Mesendoderm (in vitro differentiated cells): ENCODE measurements around the gene SIVA1.

Source experiments
- DNase-seq: peaks from one replicate; pipeline ENCODE4 v3.0.0; 2013
- H2AK5ac ChIP-seq: 2 replicates; pipeline ENCODE4 v1.6.1; 2013; ENCODE audit warnings: low read length, inconsistent platforms
- H2BK120ac ChIP-seq: 2 replicates; pipeline ENCODE4 v1.6.1; 2013; ENCODE audit warnings: low read depth, mild to moderate bottlenecking, low read length, moderate library complexity, mixed read lengths
- H2BK15ac ChIP-seq: replicated peaks from 2 replicates; pipeline ENCODE4 v1.6.1; 2013; ENCODE audit warnings: low read depth, mild to moderate bottlenecking, moderate library complexity
- H2BK5ac ChIP-seq: 2 replicates; pipeline ENCODE4 v1.6.1; 2013; ENCODE audit warnings: low read length, inconsistent platforms
- H3K18ac ChIP-seq: 2 replicates; pipeline ENCODE4 v1.6.1; 2013; ENCODE audit warnings: mild to moderate bottlenecking, low read length, mixed read lengths
- H3K23ac ChIP-seq: one replicate; pipeline ENCODE4 v1.6.1; 2013; ENCODE audit warnings: low read length
- H3K27ac ChIP-seq: 2 replicates; pipeline ENCODE4 v1.5.1; 2013; ENCODE audit warnings: low read depth, mild to moderate bottlenecking, inconsistent platforms, low read length, moderate library complexity
- H3K27me3 ChIP-seq: 2 replicates; pipeline ENCODE4 v1.6.1; 2013; ENCODE audit warnings: low read length, control low read depth, mild to moderate bottlenecking, inconsistent platforms; ENCODE audit not compliant: insufficient read depth, poor library complexity
- H3K36me3 ChIP-seq: 2 replicates; pipeline ENCODE4 v1.6.1; 2013; ENCODE audit warnings: low read length, inconsistent platforms; ENCODE audit not compliant: control insufficient read depth, insufficient read depth
- H3K4ac ChIP-seq: one replicate; pipeline ENCODE4 v1.6.1; 2013; ENCODE audit warnings: low read depth, mild to moderate bottlenecking, low read length, moderate library complexity
- H3K4me1 ChIP-seq: 2 replicates; pipeline ENCODE4 v1.6.1; 2013; ENCODE audit warnings: low read depth, low read length, inconsistent platforms; ENCODE audit not compliant: control insufficient read depth
- H3K4me2 ChIP-seq: 2 replicates; pipeline ENCODE4 v1.6.1; 2013; ENCODE audit warnings: low read length
- H3K4me3 ChIP-seq: 2 replicates; pipeline ENCODE4 v1.5.1; 2013; ENCODE audit warnings: mild to moderate bottlenecking, low read length
- H3K56ac ChIP-seq: one replicate; pipeline ENCODE4 v1.6.1; 2013; ENCODE audit warnings: low read length
- H3K79me1 ChIP-seq: 2 replicates; pipeline ENCODE4 v1.6.1; 2013; ENCODE audit warnings: low read length, inconsistent platforms
- H3K79me2 ChIP-seq: 2 replicates; pipeline ENCODE4 v1.6.1; 2013; ENCODE audit warnings: mild to moderate bottlenecking, low read length; ENCODE audit not compliant: control insufficient read depth, insufficient read depth
- H3K9ac ChIP-seq: 2 replicates; pipeline ENCODE4 v1.6.1; 2013; ENCODE audit warnings: low read length, inconsistent platforms
- H4K5ac ChIP-seq: one replicate; pipeline ENCODE4 v1.6.1; 2013; ENCODE audit warnings: low read length
- H4K8ac ChIP-seq: one replicate; pipeline ENCODE4 v1.6.1; 2013; ENCODE audit warnings: low read depth, mild to moderate bottlenecking, control low read depth, low read length, moderate library complexity
- WGBS: extraction: QIAGEN DNeasy Blood & Tissue Kit; methylation state at CpG from one replicate; pipeline ENCODE4 v1.1.7; 2013; ENCODE audit warnings: low lambda C conversion rate, missing lambda C conversion rate; ENCODE audit not compliant: insufficient coverage; ENCODE audit errors: extremely low coverage; 5-methylcytosine and 5-hydroxymethylcytosine counted together

SIVA1 gene

DNA sequence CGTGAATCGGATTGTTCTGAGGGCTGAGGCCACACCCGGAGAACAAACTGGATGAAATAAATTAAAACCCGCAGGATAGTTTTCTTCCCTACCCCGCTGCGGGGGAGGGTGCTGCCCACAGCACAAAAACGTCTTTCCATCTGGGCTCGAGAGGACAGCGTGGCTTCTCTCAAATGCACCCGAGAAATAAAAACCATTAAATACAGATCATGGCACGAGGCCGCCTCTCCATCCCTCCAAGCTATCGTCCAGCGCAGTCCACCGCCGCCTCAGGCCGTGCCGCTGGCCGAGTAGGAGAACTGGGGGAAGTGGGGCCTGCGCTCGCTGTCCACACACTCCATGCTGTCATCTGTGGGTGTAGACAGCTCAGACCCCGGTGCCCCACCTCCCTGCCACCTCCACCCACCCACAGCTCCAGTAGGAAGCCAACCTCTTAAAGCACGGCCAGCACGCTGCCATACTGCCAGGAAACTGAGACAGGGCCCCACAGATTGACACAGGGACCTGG, 17.2 kb downstream of the SIVA1 start:
- Histone ChIP-seq H3K4me3 (no peak overlapping the region), H2BK5ac (no peak overlapping the region), H4K5ac (no peak overlapping the region), H2BK120ac (no peak overlapping the region), H3K79me1 (no peaks in the 10 kb centered on the region), H2AK5ac (no peak overlapping the region), H3K4ac (no peak overlapping the region), H3K4me1 (peaks cover 1% of the 10 kb centered on the region), H3K18ac (no peak overlapping the region), H3K56ac (no peak overlapping the region), H4K8ac (no peak overlapping the region), H3K27me3 (no peaks in the 10 kb centered on the region), H3K23ac (no peak overlapping the region), H3K9ac (no peak overlapping the region), H3K36me3 (peaks cover 11% of the 10 kb centered on the region), H3K4me2 (no peak overlapping the region), H3K79me2 (no peaks in the 10 kb centered on the region), H3K27ac (no peak overlapping the region), H2BK15ac (no peak overlapping the region)
- WGBS: no CpG with 5 or more reads among the region's 24 CpGs
- no peak for DNase-seq

DNA sequence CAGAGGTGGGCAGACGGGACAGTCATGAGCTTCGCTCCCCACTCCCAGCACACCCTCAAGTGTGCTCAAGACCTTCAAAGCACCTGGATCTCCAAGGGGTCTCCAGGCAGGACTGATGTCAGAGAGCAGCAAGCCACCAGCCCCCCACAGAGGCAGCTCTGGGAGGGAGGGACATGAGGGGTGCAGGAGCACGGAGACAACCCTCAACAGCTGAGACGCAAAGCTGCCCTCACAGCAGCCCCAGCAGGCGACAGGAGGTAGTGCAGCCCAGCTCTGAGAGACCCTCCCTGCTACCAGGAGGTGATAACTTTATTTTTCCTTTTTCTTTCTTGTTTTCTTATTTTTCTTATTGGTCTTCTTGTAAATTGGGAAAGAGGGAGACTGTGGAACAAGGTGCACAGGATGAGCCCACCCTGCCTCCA, 17.9 kb downstream of the SIVA1 start:
- WGBS: no CpG with 5 or more reads among the region's 5 CpGs
- Histone ChIP-seq H3K79me2 (no peaks in the 10 kb centered on the region), H3K4me1 (peaks cover 1% of the 10 kb centered on the region), H2BK120ac (no peak overlapping the region), H3K36me3 (peaks cover 14% of the 10 kb centered on the region), H3K27ac (no peak overlapping the region), H3K18ac (no peak overlapping the region), H2BK5ac (no peak overlapping the region), H3K9ac (no peak overlapping the region), H3K79me1 (no peaks in the 10 kb centered on the region), H4K8ac (no peak overlapping the region), H3K56ac (no peak overlapping the region), H3K23ac (no peak overlapping the region), H3K4me2 (no peak overlapping the region), H4K5ac (no peak overlapping the region), H3K27me3 (no peaks in the 10 kb centered on the region), H3K4me3 (no peak overlapping the region), H3K4ac (no peak overlapping the region), H2BK15ac (no peak overlapping the region), H2AK5ac (no peak overlapping the region)
- no peak for DNase-seq

DNA sequence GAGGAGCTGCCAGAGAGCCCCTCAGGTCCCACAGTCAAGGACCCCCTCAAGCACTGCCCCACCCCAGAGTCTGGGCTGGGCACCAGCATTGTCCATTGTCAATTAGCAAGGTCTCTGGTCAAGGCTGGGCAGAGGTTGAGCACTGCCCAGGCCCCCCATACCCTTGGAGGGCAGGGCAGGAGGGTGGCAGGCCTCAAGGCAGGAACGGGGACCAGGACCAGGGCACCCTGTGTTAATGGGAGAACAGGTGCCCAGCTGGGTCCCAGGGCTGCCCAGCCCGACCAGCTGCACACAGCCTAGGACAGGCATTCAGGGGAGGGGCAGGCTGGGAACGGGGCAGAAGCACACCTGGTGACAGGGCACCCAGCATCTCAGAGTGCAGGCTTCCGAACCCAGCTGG, 18.4 kb downstream of the SIVA1 start:
- Histone ChIP-seq H4K5ac (no peak overlapping the region), H4K8ac (no peak overlapping the region), H2BK120ac (no peak overlapping the region), H3K9ac (no peak overlapping the region), H3K36me3 (peaks cover 14% of the 10 kb centered on the region), H3K79me2 (no peaks in the 10 kb centered on the region), H3K18ac (no peak overlapping the region), H3K79me1 (no peaks in the 10 kb centered on the region), H3K23ac (no peak overlapping the region), H3K4ac (no peak overlapping the region), H3K27ac (no peak overlapping the region), H2AK5ac (no peak overlapping the region), H3K27me3 (no peaks in the 10 kb centered on the region), H3K4me3 (no peak overlapping the region), H2BK5ac (no peak overlapping the region), H3K4me2 (no peak overlapping the region), H3K4me1 (peaks cover 1% of the 10 kb centered on the region), H2BK15ac (no peak overlapping the region), H3K56ac (no peak overlapping the region)
- no CpG with 5 or more reads among the region's 4 CpGs for WGBS
- DNase-seq: no peak

DNA sequence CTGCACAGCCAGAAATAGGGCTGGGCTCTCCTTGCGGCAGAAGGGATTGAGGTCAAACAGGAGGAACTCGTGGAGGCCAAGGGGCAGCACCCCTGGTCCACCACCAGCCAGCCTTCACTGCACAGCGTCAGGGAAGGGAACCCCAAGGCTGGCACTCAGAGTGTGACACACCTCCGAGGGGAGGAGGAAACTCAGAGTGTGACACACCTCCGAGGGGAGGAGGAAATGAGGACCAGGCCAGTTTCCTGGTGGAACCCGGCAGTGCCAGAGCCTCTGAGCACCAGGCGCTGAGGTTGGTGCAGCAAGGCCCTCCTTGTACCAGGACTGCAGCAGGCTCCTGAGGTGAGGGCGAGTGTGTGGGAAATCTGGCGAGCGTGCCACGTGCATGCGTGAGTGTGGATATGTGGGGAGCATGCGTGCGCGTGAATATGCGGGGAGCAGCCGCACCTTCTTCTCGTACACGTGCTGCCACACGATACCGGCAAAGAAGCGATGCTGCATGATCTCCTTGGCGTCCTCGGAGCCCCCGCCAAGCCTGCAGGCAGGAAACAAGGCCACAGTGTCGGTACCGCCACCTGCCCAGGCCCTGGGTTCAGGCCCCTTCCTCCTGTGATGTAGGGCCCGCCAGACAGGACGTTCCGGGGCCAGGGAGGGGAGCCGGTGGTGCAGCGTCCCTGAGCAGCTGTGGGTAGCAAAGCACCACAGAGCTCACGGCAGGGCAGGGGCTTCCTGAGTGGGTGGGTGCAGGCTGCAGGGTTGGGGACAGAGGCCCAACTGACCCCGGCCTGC, 19.2 kb downstream of the SIVA1 start:
- Histone ChIP-seq H3K36me3 (peaks cover 14% of the 10 kb centered on the region), H3K23ac (no peak overlapping the region), H3K4me1 (peaks cover 1% of the 10 kb centered on the region), H2BK120ac (no peak overlapping the region), H4K8ac (no peak overlapping the region), H3K56ac (no peak overlapping the region), H3K4me3 (no peak overlapping the region), H4K5ac (no peak overlapping the region), H3K27ac (no peak overlapping the region), H3K9ac (no peak overlapping the region), H3K27me3 (no peaks in the 10 kb centered on the region), H3K4ac (no peak overlapping the region), H2BK15ac (no peak overlapping the region), H3K4me2 (no peak overlapping the region), H3K18ac (no peak overlapping the region), H2AK5ac (no peak overlapping the region), H3K79me1 (no peaks in the 10 kb centered on the region), H2BK5ac (no peak overlapping the region), H3K79me2 (no peaks in the 10 kb centered on the region)
- WGBS: no CpG with 5 or more reads among the region's 34 CpGs
- DNase-seq: no peak

DNA sequence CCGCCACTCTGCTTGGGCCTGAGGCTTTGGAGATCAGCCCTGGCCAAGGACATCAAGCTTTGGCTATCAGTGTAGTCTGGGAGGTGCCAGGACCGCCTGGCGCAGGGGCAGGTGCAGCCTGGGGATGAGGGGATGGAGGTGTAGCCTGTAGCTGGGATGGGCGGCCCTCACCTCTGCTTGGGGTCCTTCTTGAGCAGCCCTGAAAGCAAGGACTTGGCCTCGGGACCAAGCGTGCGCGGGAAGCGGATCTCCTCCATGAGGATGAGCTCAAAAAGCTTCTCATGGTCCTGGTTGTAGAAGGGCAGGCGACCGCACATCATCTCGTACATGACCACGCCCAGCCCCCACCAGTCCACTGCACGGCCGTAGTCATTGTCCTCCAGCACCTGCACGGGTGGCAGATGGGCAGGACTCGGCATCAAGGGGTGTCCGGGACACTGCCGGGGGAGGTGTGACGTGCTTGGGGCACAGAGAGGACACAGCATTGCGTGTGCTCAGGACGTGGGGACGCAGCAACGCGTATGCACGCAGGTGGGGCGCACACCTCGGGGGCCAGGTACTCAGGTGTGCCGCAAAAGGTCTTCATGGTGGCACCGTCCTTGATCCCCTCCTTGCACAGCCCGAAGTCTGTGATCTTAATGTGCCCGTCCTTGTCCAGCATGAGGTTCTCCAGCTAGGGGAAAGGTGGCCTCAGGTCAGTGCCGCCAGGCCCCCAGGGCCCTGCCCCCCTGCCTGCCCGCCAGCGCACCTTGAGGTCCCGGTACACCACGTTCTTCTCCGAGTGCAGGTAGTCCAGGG, 20.0 kb downstream of the SIVA1 start:
- H2BK15ac ChIP-seq: no peak overlapping the region
- no peak overlapping the region for H2AK5ac ChIP-seq
- H3K36me3 ChIP-seq: peaks cover 14% of the 10 kb centered on the region
- no peak overlapping the region for H3K23ac ChIP-seq
- H4K5ac ChIP-seq: no peak overlapping the region
- no peak overlapping the region for H4K8ac ChIP-seq
- no peak overlapping the region for H3K9ac ChIP-seq
- H3K4ac ChIP-seq: no peak overlapping the region
- H2BK120ac ChIP-seq: no peak overlapping the region
- peaks cover 1% of the 10 kb centered on the region for H3K4me1 ChIP-seq
- no CpG with 5 or more reads among the region's 38 CpGs for WGBS
- H3K27ac ChIP-seq: no peak overlapping the region
- no peak overlapping the region for H2BK5ac ChIP-seq
- H3K18ac ChIP-seq: no peak overlapping the region
- H3K56ac ChIP-seq: no peak overlapping the region
- H3K4me3 ChIP-seq: no peak overlapping the region
- H3K79me1 ChIP-seq: no peaks in the 10 kb centered on the region
- H3K27me3 ChIP-seq: no peaks in the 10 kb centered on the region
- no peaks in the 10 kb centered on the region for H3K79me2 ChIP-seq
- no peak for DNase-seq
- H3K4me2 ChIP-seq: no peak overlapping the region
